ENCODE data around the gene WBP11. TPM values are rescaled to one million over a fixed set of nuclear protein-coding genes. Genes with fewer than 3 reads are reported as not detected.
A peak's percentile ranks its signal among the peaks of the same experiment; 100 is the strongest.

Gene WBP11
- total and polyA plus RNA-seq, 2 donors (not counting 3 experiments of a cell fraction or from before 2014, with no cell fraction given), result 11.4 to 77.1 TPM

- H2AFZ ChIP-seq (ENCODE audit: low read depth, low read length), result no peak overlapping the region
- BruUV-seq (replicated peaks), result no TSS peak
- peak overlapping the region; percentile 86 for H3K9ac ChIP-seq (replicated peaks; ENCODE audit: extremely low read depth, insufficient read depth, low read length)
- peak overlapping the region; percentile 22 to 85 (median 49) for H3K4me3 ChIP-seq (replicated peaks in 1 of 3; ENCODE audit: insufficient read depth in 1 of 3, low read depth in 1 of 3, low read length in 3 of 3)
- H3K9me1 ChIP-seq (replicated peaks; ENCODE audit: control insufficient read depth, extremely low read depth, insufficient read depth, low read length), result no peaks in the 10 kb centered on the region
- dilution Hi-C loops (cut with MboI; ENCODE audit: extremely low pct_ligation_motif_present, low sequenced_read_pairs), result no loop called here
- POLR2A ChIA-PET, result no interaction called here
- intact Hi-C loops (cut with micrococcal nuclease), result no loop called here
- FAIRE-seq (no peak), DNase-seq (ENCODE audit: low read depth, low spot score) (no peak)
- peak overlapping the region; percentile 60 for H3K27ac ChIP-seq (ENCODE audit: insufficient read depth, low read depth, low read length)
- H3K9me3 ChIP-seq (replicated peaks; ENCODE audit: control insufficient read depth, insufficient read depth, low read length), result no peaks in the 10 kb centered on the region
- CTCF ChIA-PET, result interaction anchor here (2.4 to 3.1 kb wide), 2 partner anchors 31 to 153 kb away, joined by 14 to 17 read pairs; no protein-coding TSS in a partner anchor
- H3K27me3 ChIP-seq (ENCODE audit: control insufficient read depth in 2 of 2, insufficient read depth in 2 of 2, low read length in 2 of 2), result no peaks in the 10 kb centered on the region
- TF ChIP-seq MYC (IDR thresholded peaks at IDR 0.05; ENCODE audit: low read depth, low read length) (no peak), MAX (IDR thresholded peaks at IDR 0.05; ENCODE audit: insufficient read depth, insufficient read length) (no peak), FOS (IDR thresholded peaks at IDR 0.05; ENCODE audit: borderline replicate concordance, insufficient read depth, low read length) (no peak), GATA2 (IDR thresholded peaks at IDR 0.05; ENCODE audit: insufficient read depth, insufficient read length, low read depth, low read length) (no peak)
- H3K36me3 ChIP-seq (ENCODE audit: control insufficient read depth in 2 of 2, extremely low read depth in 1 of 2, insufficient read depth in 2 of 2, low read length in 2 of 2), result peaks cover 0 to 6% of the 10 kb centered on the region in 2 experiments
- no peaks in the 10 kb centered on the region for H4K20me1 ChIP-seq (replicated peaks; ENCODE audit: control insufficient read depth, extremely low read depth, insufficient read depth, low read length)
- H3K4me2 ChIP-seq (ENCODE audit: insufficient read depth, low read length), result peak overlapping the region; percentile 98
- peaks cover 61% of the 10 kb centered on the region for H3K4me1 ChIP-seq (ENCODE audit: control insufficient read depth, extremely low read depth, insufficient read depth, low read length)
- H3K79me2 ChIP-seq (ENCODE audit: control insufficient read depth, insufficient read depth, low read length), result peaks cover 18% of the 10 kb centered on the region
Measured at GRCh38 chr12:14842315-14842714, 39.0 kb upstream of the WBP11 start.

- dilution Hi-C loops (cut with MboI; ENCODE audit: extremely low pct_ligation_motif_present, low sequenced_read_pairs), result no loop called here
- Histone ChIP-seq H3K36me3 (ENCODE audit: control insufficient read depth in 2 of 2, extremely low read depth in 1 of 2, insufficient read depth in 2 of 2, low read length in 2 of 2) (peaks cover 0 to 6% of the 10 kb centered on the region in 2 experiments), H3K9me1 (replicated peaks; ENCODE audit: control insufficient read depth, extremely low read depth, insufficient read depth, low read length) (no peaks in the 10 kb centered on the region), H3K27me3 (ENCODE audit: control insufficient read depth in 2 of 2, insufficient read depth in 2 of 2, low read length in 2 of 2) (no peaks in the 10 kb centered on the region), H3K27ac (ENCODE audit: insufficient read depth, low read depth, low read length) (peak overlapping the region; percentile 60), H3K4me3 (replicated peaks in 1 of 3; ENCODE audit: insufficient read depth in 1 of 3, low read depth in 1 of 3, low read length in 3 of 3) (peak overlapping the region; percentile 22 to 85 (median 49)), H3K9me3 (replicated peaks; ENCODE audit: control insufficient read depth, insufficient read depth, low read length) (no peaks in the 10 kb centered on the region), H4K20me1 (replicated peaks; ENCODE audit: control insufficient read depth, extremely low read depth, insufficient read depth, low read length) (no peaks in the 10 kb centered on the region), H2AFZ (ENCODE audit: low read depth, low read length) (no peak overlapping the region), H3K4me1 (ENCODE audit: control insufficient read depth, extremely low read depth, insufficient read depth, low read length) (peaks cover 61% of the 10 kb centered on the region), H3K9ac (replicated peaks; ENCODE audit: extremely low read depth, insufficient read depth, low read length) (peak overlapping the region; percentile 86), H3K4me2 (ENCODE audit: insufficient read depth, low read length) (peak overlapping the region; percentile 98), H3K79me2 (ENCODE audit: control insufficient read depth, insufficient read depth, low read length) (peaks cover 18% of the 10 kb centered on the region)
- ChIA-PET CTCF (interaction anchor here (0.7 to 3.1 kb wide), 4 partner anchors 31 to 154 kb away, joined by 3 to 17 read pairs (median 8); partner anchors contain the start of gene MGP), POLR2A (no interaction called here)
- intact Hi-C loops (cut with micrococcal nuclease), result no loop called here
- DNase-seq (ENCODE audit: low read depth, low spot score), result peak; percentile 93
- peak; percentile 43 for TF ChIP-seq POLR2AphosphoS5 (IDR thresholded peaks at IDR 0.05; ENCODE audit: insufficient read depth, low read depth, low read length)
- TF ChIP-seq MAX (IDR thresholded peaks at IDR 0.05; ENCODE audit: insufficient read depth, insufficient read length), result no peak
- TF ChIP-seq EZH2 (IDR thresholded peaks at IDR 0.05; ENCODE audit: borderline replicate concordance, low read depth, low read length, severe bottlenecking), result no peak
- peak; percentile 8 for TF ChIP-seq POLR2A (IDR thresholded peaks at IDR 0.05; ENCODE audit: low read depth, low read length)
- no peak for TF ChIP-seq MYC (IDR thresholded peaks at IDR 0.05; ENCODE audit: low read depth, low read length)
- no peak for TF ChIP-seq GATA2 (IDR thresholded peaks at IDR 0.05; ENCODE audit: insufficient read depth, insufficient read length, low read depth, low read length)
- peak; percentile 54 for TF ChIP-seq JUN (IDR thresholded peaks at IDR 0.05; ENCODE audit: borderline replicate concordance, insufficient read depth, insufficient read length, low read depth)
- no peak for TF ChIP-seq CTCF (IDR thresholded peaks at IDR 0.05; ENCODE audit: extremely low read depth in 1 of 2, insufficient read depth in 1 of 2, low read depth in 1 of 2, low read length in 2 of 2)
- peak; percentile 32 for TF ChIP-seq FOS (IDR thresholded peaks at IDR 0.05; ENCODE audit: borderline replicate concordance, insufficient read depth, low read length)
- FAIRE-seq, result peak; percentile 42
- BruUV-seq (replicated peaks), result no TSS peak
Measured at GRCh38 chr12:14841761-14842160, 38.5 kb upstream of the WBP11 start.
